ENCODE measurements around the gene SLC26A6. TPM values are rescaled to one million over a fixed set of nuclear protein-coding genes. Genes with fewer than 3 reads are reported as not detected.
A peak's percentile ranks its signal among the peaks of the same experiment; 100 is the strongest.

SLC26A6 gene
- polyA plus RNA-seq, 1 donor from 2014 or later, result 23.6 TPM

DNA sequence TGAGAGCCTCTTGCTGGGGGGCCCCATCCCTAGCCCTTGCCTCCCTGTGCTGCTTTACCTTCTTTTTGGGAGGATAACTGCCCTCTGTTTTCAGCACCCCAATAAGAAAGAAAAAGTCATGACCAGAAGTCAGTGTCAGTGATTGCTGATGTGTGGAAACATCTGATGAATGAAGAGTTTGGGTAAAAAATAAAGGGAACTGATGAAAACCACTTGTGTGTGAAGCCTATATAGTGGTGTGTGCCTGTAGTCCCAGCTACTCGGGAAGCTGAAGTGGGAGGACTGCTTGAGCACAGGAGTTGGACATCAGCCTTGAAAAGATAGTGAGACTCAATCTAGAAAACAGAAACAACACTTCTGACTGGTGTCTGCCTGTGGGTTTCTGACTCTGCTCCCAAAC is 37.3 kb upstream of the SLC26A6 start:
- Histone ChIP-seq H3K4me2 (ENCODE audit: low read length) (no peak overlapping the region), H4K20me1 (ENCODE audit: insufficient read depth) (no peaks in the 10 kb centered on the region), H3K27ac (ENCODE audit: low read length) (no peak overlapping the region), H3K9me3 (ENCODE audit: low read length) (no peaks in the 10 kb centered on the region), H3K9ac (ENCODE audit: low read length) (no peak overlapping the region), H3K27me3 (ENCODE audit: insufficient read depth, low read depth, low read length) (no peaks in the 10 kb centered on the region), H2AFZ (ENCODE audit: low read depth, low read length) (no peak overlapping the region), H3K9me2 (ENCODE audit: insufficient read depth, low read length) (no peaks in the 10 kb centered on the region), H3K79me2 (replicated peaks; ENCODE audit: insufficient read depth, low read length) (no peaks in the 10 kb centered on the region), H3K36me3 (ENCODE audit: insufficient read depth, low read length) (peaks cover 4% of the 10 kb centered on the region), H3K4me3 (ENCODE audit: low read length) (no peak overlapping the region), H3F3A (ENCODE audit: insufficient read depth, low read length, poor library complexity, severe bottlenecking) (no peaks in the 10 kb centered on the region)
- no peak for TF ChIP-seq EZH2 (IDR thresholded peaks at IDR 0.05; ENCODE audit: borderline replicate concordance, insufficient read depth, low read length, poor library complexity, severe bottlenecking)
- TF ChIP-seq, protein P1, sequence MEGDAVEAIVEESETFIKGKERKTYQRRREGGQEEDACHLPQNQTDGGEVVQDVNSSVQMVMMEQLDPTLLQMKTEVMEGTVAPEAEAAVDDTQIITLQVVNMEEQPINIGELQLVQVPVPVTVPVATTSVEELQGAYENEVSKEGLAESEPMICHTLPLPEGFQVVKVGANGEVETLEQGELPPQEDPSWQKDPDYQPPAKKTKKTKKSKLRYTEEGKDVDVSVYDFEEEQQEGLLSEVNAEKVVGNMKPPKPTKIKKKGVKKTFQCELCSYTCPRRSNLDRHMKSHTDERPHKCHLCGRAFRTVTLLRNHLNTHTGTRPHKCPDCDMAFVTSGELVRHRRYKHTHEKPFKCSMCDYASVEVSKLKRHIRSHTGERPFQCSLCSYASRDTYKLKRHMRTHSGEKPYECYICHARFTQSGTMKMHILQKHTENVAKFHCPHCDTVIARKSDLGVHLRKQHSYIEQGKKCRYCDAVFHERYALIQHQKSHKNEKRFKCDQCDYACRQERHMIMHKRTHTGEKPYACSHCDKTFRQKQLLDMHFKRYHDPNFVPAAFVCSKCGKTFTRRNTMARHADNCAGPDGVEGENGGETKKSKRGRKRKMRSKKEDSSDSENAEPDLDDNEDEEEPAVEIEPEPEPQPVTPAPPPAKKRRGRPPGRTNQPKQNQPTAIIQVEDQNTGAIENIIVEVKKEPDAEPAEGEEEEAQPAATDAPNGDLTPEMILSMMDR (IDR thresholded peaks at IDR 0.05; ENCODE audit: poor library complexity, severe bottlenecking), result no peak
- no peak for TF ChIP-seq EP300 (conservative IDR thresholded peaks at IDR 0.05; ENCODE audit: poor library complexity, severe bottlenecking)
- no peak for TF ChIP-seq POLR2AphosphoS5 (IDR thresholded peaks at IDR 0.05)
- TF ChIP-seq, protein P2, sequence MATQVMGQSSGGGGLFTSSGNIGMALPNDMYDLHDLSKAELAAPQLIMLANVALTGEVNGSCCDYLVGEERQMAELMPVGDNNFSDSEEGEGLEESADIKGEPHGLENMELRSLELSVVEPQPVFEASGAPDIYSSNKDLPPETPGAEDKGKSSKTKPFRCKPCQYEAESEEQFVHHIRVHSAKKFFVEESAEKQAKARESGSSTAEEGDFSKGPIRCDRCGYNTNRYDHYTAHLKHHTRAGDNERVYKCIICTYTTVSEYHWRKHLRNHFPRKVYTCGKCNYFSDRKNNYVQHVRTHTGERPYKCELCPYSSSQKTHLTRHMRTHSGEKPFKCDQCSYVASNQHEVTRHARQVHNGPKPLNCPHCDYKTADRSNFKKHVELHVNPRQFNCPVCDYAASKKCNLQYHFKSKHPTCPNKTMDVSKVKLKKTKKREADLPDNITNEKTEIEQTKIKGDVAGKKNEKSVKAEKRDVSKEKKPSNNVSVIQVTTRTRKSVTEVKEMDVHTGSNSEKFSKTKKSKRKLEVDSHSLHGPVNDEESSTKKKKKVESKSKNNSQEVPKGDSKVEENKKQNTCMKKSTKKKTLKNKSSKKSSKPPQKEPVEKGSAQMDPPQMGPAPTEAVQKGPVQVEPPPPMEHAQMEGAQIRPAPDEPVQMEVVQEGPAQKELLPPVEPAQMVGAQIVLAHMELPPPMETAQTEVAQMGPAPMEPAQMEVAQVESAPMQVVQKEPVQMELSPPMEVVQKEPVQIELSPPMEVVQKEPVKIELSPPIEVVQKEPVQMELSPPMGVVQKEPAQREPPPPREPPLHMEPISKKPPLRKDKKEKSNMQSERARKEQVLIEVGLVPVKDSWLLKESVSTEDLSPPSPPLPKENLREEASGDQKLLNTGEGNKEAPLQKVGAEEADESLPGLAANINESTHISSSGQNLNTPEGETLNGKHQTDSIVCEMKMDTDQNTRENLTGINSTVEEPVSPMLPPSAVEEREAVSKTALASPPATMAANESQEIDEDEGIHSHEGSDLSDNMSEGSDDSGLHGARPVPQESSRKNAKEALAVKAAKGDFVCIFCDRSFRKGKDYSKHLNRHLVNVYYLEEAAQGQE (IDR thresholded peaks at IDR 0.05; ENCODE audit: borderline replicate concordance), result no peak
- no peak for TF ChIP-seq SMC3 (conservative IDR thresholded peaks at IDR 0.05; ENCODE audit: poor library complexity)
- no peak for TF ChIP-seq TAF1 (IDR thresholded peaks at IDR 0.05; ENCODE audit: low read depth)
- TF ChIP-seq RAD21 (conservative IDR thresholded peaks at IDR 0.05), result no peak
- no peak for TF ChIP-seq MXI1 (conservative IDR thresholded peaks at IDR 0.05; ENCODE audit: poor library complexity, severe bottlenecking)

DNA sequence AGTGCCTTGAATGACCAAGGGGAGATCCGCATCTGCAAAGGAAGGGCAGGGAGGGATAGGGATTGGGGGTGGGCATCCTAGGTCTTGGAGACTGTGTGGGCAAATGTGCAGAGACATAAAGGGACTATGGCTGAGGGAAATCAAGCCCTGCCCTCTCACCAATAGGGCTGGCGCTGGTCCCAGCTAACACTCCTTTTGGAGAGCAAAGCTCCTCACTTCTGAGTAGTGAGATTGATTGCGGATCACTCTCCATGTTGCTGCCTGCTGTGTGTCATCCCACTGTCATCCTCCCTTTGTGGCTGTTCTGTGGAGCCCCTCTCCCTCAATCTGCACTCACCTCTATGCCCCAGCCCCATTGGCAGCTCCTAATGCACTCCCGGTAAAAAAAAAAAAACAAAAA is 29.7 kb upstream of the SLC26A6 start:
- H3K36me3 ChIP-seq (ENCODE audit: insufficient read depth, low read length), result peaks cover 16% of the 10 kb centered on the region
- no peaks in the 10 kb centered on the region for H3K9me2 ChIP-seq (ENCODE audit: insufficient read depth, low read length)
- peaks cover 14% of the 10 kb centered on the region for H3K79me2 ChIP-seq (replicated peaks; ENCODE audit: insufficient read depth, low read length)
- no peak overlapping the region for H2AFZ ChIP-seq (ENCODE audit: low read depth, low read length)
- no peaks in the 10 kb centered on the region for H3F3A ChIP-seq (ENCODE audit: insufficient read depth, low read length, poor library complexity, severe bottlenecking)
- H3K9me3 ChIP-seq (ENCODE audit: low read length), result peaks cover 16% of the 10 kb centered on the region
- H3K4me3 ChIP-seq (ENCODE audit: low read length), result peak overlapping the region; percentile 73
- no peaks in the 10 kb centered on the region for H4K20me1 ChIP-seq (ENCODE audit: insufficient read depth)
- no peak overlapping the region for H3K4me2 ChIP-seq (ENCODE audit: low read length)
- peak overlapping the region; percentile 92 for H3K9ac ChIP-seq (ENCODE audit: low read length)
- H3K27me3 ChIP-seq (ENCODE audit: insufficient read depth, low read depth, low read length), result no peaks in the 10 kb centered on the region
- TF ChIP-seq TAF1 (IDR thresholded peaks at IDR 0.05; ENCODE audit: low read depth) (no peak), EP300 (conservative IDR thresholded peaks at IDR 0.05; ENCODE audit: poor library complexity, severe bottlenecking) (no peak), MXI1 (conservative IDR thresholded peaks at IDR 0.05; ENCODE audit: poor library complexity, severe bottlenecking) (no peak), POLR2AphosphoS5 (IDR thresholded peaks at IDR 0.05) (no peak), SMC3 (conservative IDR thresholded peaks at IDR 0.05; ENCODE audit: poor library complexity) (no peak), EZH2 (IDR thresholded peaks at IDR 0.05; ENCODE audit: borderline replicate concordance, insufficient read depth, low read length, poor library complexity, severe bottlenecking) (no peak), RAD21 (conservative IDR thresholded peaks at IDR 0.05) (no peak)
- TF ChIP-seq, protein P1 (IDR thresholded peaks at IDR 0.05; ENCODE audit: poor library complexity, severe bottlenecking), result no peak
- TF ChIP-seq, protein P2 (IDR thresholded peaks at IDR 0.05; ENCODE audit: borderline replicate concordance), result no peak
- H3K27ac ChIP-seq (ENCODE audit: low read length), result peak overlapping the region; percentile 95
